RCC 7860 (cell line): ENCODE data around the gene DAP3.
A peak's percentile ranks its signal among the peaks of the same experiment; 100 is the strongest.
"Not testable (repeated sequence)": the region's sequence is repeated elsewhere in the genome, so short reads cannot be mapped to it uniquely, and the experiment has no call there.

ENCODE experiments used
- DNase-seq: peaks from one replicate; pipeline ENCODE4 v3.0.0-alpha.2; 2015; ENCODE audit warnings: low spot score
- FAIRE-seq: peaks from 2 replicates; lab custom pipeline; 2012; peaks lifted over from hg19 to GRCh38; lab: Jason Lieb, UNC

DAP3 gene

DNA sequence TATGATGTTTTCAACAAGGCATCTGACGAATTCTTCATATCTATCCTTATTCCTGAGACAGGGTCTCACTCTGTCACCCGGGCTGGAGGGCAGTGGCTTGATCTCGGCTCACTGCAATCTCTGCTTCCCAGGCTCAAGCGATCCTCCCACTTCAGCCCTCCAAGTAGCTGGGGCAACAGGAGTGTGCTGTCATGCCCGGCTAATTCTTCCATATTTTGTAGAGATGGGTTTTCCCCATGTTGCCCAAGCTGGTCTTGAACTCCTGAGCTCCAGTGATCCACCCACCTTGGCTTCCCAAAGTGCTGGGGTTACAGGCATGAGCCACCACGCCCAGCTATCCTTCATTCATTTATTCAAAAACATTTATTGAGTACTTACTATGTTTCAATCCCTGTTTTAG is 8.4 kb upstream of the DAP3 start:
- no peak for DNase-seq
- no peak for FAIRE-seq

DNA sequence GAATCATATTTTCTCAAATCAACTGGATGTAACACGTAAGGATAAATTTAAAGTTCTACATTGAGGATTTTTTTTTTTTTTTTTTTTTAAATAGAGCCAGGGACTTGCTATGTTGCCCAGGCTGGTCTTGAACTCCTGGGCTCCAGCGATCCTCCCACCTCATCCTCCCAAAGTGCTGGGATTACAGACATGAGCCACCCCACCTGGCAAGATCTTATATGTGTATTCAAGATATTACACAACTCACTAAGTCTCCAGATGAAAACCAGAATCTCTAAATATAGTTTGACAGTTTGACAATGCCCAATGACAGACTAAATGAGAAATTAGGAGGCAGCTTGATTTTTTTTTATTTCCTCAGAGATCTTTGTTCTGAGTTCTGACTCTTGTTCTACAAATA is 7.1 kb upstream of the DAP3 start:
- DNase-seq (no peak), FAIRE-seq (no peak)

DNA sequence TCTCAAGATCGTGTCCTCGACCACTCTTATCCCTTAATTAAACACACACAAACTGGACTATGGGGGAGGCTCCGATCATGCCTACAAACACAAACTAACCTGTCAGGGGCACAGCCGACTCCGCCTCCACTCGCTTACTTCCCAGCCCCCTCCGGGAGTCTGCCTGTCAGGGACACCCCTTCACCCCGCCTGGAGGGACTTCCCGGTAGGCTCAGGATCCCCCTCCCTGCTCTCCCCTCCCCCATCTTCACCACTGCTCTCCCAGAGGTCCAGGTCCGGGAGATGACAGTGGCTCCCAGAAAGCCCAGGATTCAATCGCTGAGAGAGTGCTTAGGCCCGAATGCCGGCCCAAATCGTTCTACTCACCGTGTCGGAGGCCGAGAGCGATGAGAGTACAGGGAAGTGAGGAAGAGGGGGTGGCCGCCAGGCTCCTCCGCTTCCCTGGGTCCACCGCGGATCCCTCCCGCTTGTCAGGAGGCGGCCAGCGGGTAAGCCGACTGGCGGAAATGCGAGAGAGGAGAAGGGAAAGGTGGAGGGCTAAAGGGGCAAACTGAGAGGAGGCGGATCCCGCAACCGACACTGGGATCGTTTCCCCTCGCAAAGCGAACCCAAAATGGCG is 1.1 kb upstream of the DAP3 start:
- FAIRE-seq, DNase-seq: not testable (repeated sequence)

DNA sequence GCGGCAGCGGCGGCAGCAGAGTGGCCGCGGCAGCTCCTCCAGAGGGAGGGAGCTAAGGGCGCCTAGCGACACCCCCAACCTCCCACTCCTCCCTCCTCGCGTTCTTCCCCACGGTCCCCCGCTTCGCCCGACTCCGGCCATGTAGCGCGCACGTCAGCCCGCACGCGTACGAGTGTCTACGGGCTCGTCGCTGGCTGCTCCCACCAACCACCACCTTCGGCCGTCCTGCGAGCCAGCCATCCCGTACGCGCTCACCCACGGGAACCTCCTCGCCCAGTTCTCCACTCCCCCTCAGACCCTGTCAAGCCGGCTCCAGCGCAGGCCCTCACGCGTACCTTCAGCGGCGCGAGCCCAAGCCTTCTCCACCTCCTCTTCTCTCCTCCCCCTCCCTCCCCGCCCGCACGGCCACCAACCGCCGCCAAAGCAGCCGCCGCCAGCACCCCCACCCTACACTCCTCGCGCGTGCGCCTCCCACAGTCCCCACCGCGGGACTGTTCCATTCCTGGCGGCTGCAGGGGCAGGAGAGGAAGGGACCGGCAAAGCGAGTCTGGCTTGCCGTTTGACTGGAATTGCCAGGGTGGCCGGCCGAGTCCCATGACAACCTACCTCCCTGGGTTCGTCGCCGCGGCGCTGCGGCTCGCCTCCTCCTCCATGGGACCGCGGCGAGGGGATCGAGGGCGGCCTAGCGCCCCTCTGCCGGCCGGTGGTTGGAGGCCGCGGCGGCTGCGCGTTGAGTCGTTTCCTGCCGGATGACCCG is 389 bp upstream of the DAP3 start, which contains the start of gene YY1AP1:
TSS of gene YY1AP1 (minus strand) at position 451 of the 757 bp plus-strand sequence. CDS start 8,338 bp downstream, outside the sequence.
- FAIRE-seq = no peak

DNA sequence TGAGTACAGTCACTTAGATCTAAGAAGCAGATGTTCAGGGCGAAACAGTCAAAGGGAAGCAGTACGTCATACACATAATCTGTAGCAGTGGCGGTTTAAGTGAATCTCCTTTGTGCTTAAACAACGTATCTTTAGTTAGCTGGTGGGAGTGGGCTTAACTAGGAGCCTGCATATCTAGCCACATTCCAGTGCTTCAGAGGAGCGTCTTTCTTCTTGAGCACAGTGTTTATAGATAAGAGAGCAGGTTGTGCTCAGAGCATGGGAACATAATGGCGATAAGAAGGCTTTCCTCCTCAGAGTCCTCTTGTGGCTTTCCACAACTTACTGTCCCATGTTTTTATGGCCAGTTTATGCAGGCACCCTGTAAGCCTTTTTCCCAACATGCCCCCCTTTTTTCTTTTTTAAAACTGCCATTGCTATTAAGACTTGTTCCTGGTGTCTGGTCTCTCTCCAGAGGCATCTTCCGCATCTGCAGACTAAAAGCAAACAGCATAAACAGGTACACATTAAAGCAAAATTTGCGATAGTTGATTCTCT is 3.2 kb downstream of the DAP3 start:
- FAIRE-seq = no peak

More for the DNA sequence above, 389 bp upstream of the DAP3 start, which contains the start of gene YY1AP1:
- DNase-seq = peak; percentile 70

DNA sequence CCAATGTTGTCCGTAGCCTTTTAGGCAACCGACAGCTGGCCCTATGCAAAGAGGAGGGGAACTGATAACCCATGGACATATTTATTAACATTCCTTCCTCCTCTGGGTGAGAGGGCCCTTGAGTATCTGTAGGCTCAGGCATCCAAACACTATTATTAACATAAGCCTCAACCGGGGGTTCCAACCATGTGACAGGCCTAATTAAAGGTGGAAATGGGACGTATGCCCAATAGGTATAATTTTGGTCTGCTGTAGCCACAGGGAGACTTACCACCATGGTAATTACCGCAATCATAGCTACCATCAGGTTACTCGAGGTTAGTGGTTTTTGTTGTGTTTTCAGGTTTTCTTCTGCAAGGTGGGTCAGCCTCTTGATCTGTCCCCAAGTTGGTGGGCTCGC is 5.3 kb downstream of the DAP3 start:
- no peak for FAIRE-seq
- DNase-seq = no peak

More for the DNA sequence above, 3.2 kb downstream of the DAP3 start:
- no peak for DNase-seq

DNA sequence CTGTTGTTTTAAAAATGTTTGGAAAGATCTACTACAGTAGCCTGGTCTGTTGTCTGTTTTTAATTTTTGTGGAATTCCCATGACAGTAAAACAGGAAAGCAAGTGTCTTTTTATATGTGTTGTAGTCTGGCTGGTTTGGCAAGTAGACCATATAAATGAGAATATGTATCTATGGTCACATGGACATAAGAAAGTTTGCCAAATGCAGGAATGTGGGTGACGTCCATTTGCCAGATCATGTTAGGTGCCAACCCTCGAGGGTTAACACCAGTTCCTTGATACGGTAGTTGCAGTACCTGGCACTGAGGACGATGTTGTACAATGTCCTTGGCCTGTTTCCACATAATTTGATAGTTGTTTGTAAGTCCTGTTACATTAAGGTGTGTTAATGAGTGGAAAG is 6.2 kb downstream of the DAP3 start:
- FAIRE-seq (no peak), DNase-seq (no peak)

DNA sequence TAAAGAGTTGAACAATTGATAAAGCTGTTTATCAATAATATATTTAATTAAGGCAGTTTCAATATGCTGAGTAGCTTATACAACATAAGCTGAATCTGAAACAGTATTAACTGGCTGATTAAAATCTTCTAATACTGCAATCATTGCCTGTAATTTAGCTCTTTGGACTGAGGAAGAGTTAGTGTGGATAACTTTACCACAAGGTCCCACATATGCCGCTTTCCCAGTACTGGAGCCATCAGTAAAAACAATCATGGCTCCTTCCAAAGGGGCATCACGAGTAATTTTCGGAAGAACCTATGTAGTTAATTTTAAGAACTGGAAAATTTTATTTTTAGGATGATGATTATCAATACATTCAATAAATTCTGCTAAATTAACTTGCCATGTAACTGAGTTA is 6.7 kb downstream of the DAP3 start:
- FAIRE-seq (no peak), DNase-seq (no peak)

DNA sequence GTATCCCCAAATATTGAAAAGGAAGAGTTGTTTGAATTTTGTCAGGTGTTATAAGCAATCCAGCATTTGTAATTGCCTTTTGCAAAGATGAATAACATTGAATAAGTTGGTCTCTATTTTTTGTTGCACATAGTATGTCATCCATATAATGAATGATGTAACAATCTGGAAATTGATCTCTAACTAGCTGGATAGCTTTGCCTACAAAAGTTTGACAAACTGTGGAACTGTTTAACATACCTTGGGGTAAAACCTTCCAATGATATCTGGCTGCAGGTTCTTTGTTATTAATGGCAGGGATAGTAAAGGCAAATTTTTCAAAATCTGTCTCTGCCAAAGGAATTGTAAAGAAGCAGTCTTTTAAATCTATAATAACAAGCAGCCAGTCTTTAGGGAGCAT is 7.6 kb downstream of the DAP3 start:
- DNase-seq (no peak), FAIRE-seq (no peak)

DNA sequence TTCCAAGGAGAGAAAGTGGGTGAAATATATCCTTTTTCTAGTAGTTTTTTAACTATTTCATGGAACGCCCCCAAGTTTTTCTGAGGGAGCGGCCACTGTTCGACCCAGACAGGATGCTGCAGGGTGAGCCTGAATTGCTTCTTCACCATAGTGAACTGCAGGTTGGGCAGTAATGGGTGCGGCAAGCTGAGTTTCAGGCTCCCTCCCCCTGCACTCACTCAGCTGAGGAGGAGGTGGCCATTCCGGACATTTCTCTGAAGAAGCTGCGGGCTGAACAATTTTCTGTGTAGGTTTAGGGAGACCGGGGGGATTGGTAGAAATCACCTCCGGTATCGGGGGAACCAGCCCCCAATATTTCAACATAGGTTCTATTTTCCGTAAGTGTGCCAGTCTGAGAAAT is 8.2 kb downstream of the DAP3 start:
- FAIRE-seq (no peak), DNase-seq (no peak)

DNA sequence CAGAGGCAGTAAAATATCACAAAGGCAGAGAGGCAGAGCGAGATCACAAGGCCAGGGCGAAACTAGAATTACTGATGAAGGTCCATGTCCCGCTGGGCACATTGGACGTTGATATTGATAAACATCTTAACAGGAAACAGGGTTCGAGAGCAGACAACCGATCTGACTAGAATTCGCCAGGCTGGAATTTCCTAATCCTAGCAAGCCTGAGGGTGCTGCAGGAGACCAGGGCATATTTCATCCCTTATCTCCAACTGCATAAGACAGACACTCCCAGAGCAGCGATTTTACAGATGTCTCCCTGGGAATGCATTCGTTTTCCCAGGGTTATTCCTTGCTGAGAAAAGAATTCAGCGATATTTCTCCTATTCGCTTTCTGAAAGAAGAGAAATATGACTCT is 8.7 kb downstream of the DAP3 start:
- not testable (repeated sequence) for FAIRE-seq, DNase-seq

DNA sequence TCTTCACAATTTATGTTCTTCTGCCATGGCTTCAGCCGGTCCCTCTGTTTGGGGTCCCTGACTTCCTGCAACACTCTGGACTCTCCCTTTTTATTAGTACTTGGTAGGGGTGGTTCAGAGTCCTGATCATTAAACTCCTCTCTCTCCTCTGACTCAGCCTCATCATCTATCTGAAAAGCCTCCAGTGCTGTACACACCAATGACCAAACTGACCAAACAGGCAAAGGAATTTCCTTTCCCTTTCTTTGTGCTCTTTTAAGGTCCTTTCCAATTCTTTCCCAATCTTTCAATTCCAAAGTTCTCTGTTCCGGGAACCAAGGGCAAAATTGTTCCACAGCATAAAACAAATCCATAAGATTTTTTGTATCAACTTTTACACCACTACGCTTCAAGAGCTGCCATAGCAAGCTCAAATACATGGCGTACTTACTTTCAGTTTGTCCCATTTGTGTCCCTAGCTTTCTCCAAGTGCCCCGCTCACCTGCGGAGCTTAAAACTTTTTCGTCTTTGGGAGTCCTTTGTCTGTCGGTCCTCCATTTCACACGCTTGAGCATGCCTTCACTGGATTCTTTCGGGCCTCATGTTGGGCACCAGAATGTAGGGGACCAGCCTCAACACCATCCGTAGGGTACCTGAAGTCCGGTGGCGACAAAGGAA is 9.6 kb downstream of the DAP3 start:
- FAIRE-seq = no peak
- DNase-seq = no peak

DNA sequence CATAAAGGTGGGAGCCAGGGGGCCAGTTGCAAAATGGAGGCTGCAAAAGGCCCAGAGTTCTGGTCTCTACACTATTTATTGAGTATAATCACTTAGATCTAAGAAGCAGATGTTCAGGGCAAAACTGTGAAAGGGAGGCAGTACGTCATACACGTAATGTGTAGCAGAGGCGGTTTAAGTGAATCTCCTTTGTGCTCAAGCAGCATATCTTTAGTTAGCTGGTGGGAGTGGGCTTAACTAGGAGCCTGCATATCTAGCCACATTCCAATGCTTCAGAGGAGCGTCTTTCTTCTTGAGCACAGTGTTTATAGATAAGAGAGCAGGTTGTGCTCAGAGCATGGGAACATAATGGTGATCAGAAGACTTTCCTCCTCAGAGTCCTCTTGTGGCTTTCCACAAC is 10.2 kb downstream of the DAP3 start:
- FAIRE-seq, DNase-seq: not testable (repeated sequence)

DNA sequence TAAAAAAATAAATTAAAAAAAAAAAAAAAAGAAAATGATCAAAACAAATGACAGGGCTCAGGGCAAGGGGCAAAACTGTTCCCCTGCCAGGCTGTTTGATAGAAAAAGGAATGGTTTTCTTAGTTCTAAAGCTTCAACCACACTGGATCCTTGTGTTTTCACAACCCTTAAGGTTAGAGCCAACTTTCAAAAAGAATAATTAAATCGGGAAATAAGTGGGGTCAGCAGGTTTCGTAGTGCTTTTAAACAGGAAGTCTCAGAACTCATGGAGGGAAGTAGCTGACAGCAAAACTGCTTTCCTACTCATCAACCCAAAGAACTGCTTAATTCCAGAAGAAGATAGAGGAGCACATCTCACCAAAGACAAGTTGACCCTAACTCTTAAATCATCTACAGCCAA is 12.8 kb downstream of the DAP3 start:
- FAIRE-seq, DNase-seq: not testable (repeated sequence)

DNA sequence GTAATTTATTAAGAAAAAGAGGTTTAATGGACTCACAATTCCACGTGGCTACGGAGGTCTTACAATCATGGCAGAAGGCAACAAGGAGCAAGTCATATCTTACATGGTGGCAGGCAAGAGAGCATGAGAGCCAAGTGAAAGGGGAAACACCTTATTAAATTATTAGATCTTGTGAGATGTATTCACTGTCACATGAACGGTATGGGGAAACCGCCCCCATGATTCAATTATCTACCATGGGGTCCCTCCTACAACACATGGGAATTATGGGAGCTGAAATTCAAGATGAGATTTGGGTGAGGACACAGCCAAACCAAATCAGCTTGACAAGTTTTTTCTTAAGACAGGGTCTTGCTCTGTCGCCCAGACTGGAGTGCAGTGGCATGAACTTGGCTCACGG is 14.3 kb downstream of the DAP3 start:
- no peak for DNase-seq
- no peak for FAIRE-seq

DNA sequence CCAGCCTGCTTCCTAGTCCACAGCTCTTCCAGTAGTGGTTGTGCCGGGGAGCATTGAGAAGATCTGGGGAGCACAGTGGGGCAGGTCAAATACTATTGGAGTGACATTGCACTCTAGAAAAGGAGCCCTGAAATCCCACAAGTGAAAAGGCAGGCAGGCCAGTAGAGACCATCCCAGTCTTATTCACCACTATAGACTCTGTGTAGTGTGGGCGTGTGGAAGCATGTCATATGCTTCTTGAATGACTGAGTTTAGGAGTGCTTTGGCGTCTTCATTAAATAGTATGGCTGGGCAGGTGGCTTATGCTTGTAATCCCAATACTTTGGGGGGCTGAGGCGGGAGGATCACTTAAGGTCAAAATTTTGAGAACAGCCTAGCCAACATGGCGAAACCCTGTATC is 15.5 kb downstream of the DAP3 start:
- FAIRE-seq, DNase-seq: not testable (repeated sequence)

DNA sequence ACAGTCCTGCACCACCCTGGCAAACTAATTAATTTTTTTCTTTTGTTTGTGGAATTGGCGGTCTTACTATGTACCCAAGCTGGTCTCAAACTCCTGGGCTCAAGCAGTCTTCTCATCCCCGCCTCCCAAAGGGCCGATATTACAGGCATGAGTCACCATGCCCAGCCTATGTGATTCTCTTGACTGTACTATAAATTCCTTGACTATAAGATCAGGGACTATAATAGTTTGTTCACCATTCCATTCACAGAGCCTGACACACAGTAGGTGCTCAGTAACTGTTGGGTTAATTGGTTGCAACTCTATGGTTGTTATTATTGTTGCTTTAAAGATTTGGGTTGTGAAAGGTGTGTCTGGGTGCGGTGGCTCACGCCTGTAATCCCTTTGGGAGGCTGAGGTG is 17.2 kb downstream of the DAP3 start:
- FAIRE-seq (no peak), DNase-seq (peak; percentile 31)

DNA sequence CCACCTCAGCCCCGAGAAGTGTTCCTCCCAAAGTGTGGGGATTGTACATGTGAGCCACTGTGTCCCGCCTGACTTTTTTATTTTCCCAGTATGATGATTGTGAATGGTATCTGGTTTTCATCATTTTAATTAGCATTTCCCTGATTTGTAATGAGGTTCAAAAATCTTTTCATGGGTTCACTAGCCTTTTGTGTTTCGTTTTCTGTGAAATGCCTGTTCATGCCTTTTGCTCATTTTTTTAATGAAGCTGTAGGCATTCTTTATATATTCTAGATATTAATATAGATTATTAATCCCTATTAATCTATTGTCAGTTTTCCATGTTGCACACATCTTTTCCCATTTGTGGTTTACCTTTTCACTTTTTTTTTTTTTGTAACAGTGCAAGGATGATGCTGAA is 20.5 kb downstream of the DAP3 start:
- no peak for FAIRE-seq
- no peak for DNase-seq

DNA sequence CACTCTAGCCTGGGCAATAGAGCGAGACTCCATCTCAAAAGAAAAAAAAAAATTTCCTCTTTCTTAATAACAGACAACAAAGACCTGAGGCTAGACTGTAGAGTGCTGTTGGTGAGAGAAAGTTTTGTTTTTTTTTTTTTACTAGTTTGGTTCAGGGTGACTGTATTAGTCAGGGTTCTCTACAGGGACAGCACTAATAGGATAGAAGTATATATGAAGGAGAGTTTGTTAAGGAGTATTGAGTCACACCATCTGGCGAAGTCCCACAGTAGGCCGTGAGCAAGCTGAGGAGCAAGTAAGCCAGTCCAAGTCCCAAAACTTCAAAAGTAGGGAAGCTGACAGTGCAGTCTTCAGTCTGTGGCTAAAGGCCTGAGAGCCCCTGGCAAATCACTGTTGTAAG is 22.6 kb downstream of the DAP3 start:
- not testable (repeated sequence) for FAIRE-seq, DNase-seq

DNA sequence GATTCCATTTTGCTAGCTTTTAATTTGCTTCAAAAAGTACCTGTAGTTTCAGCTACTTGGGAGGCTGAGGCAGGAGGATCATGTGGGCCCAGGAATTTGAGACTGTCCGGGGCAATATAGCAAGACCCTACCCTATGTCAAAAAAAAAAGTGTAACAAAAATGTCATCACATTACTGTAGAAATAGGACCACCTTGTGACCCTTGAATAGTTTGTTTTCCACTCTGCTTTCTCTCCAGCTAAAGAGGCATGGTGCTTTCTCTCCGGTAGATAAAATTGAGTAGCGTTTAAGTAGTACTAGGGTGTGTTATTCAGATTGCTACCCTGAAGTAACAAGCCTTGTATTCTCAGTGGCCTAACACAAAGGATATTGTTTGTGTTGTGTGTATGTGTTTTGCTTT is 23.7 kb downstream of the DAP3 start:
- not testable (repeated sequence) for DNase-seq, FAIRE-seq

DNA sequence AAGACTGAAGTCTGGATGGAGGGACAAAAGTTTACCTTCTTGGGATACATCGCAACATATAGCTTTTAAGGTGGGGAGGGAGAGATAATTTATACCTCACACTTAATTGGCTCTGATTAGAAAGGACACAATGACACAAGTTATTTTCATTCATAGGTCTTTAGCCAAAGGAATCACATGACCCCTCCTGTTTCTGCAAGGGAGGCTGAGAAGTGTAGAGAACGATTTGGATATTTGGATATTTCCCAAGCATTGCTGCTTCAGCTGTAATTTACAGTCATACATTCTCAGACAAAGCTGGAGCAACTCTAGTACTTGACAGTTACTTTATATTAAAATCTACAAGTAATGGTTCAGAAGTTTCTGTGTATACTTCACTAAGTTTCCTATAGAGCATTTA is 24.2 kb downstream of the DAP3 start:
- FAIRE-seq (no peak), DNase-seq (no peak)
